Measurements from ENCODE around the gene ARL8A. TPM values are rescaled to one million over a fixed set of nuclear protein-coding genes. Genes with fewer than 3 reads are reported as not detected.

ARL8A gene
- total and polyA plus RNA-seq, 2 donors (not counting 1 experiment from before 2014, with no cell fraction given): 67.6 to 70.7 TPM

- ChIA-PET POLR2A (interaction anchor here (1.1 to 1.4 kb wide), 2 partner anchors 11 to 16 kb away, joined by 3 to 4 read pairs; partner anchors contain the start of gene PTPN7), CTCF (interaction anchor here (0.9 to 3.1 kb wide), 8 partner anchors 9 to 165 kb away, joined by 3 to 23 read pairs (median 7); partner anchors contain the start of gene PTPN7)
- Histone ChIP-seq H3K27ac (ENCODE audit: low read length in 2 of 2) (peak overlapping the region; percentile 65 to 90), H3K27me3 (replicated peaks in 1 of 4; ENCODE audit: control extremely low read depth in 1 of 4, control insufficient read depth in 3 of 4, insufficient read depth in 4 of 4, low read length in 3 of 4) (no peaks in the 10 kb centered on the region), H3K4me3 (ENCODE audit: control extremely low read depth in 1 of 5, extremely low read depth in 1 of 5, insufficient read depth in 1 of 5, low read depth in 2 of 5, low read length in 4 of 5) (peak overlapping the region; percentile 74 to 92 (median 88)), H3K4me1 (ENCODE audit: control insufficient read depth in 2 of 2, insufficient read depth in 2 of 2, low read length in 2 of 2) (peaks cover 30 to 43% of the 10 kb centered on the region in 2 donors), H3K4me2 (replicated peaks; ENCODE audit: low read depth, low read length, poor library complexity, severe bottlenecking) (peak overlapping the region; percentile 96), H3K36me3 (replicated peaks in 1 of 2; ENCODE audit: control extremely low read depth in 1 of 2, control insufficient read depth in 1 of 2, extremely low read depth in 1 of 2, insufficient read depth in 2 of 2, low read length in 1 of 2) (peaks cover 0 to 16% of the 10 kb centered on the region in 2 experiments), H4K20me1 (ENCODE audit: control insufficient read depth, insufficient read depth, low read length, poor library complexity, severe bottlenecking) (peaks cover 49% of the 10 kb centered on the region), H2AFZ (ENCODE audit: insufficient read depth, low read depth, low read length, poor library complexity, severe bottlenecking) (peak overlapping the region; percentile 94), H3K79me2 (ENCODE audit: control insufficient read depth, insufficient read depth, low read length) (peaks cover 62% of the 10 kb centered on the region), H3K9ac (ENCODE audit: low read length) (peak overlapping the region; percentile 90), H3K9me3 (ENCODE audit: control extremely low read depth in 1 of 3, control insufficient read depth in 2 of 3, insufficient read depth in 1 of 3, low read length in 2 of 3) (no peaks in the 10 kb centered on the region)
- TF ChIP-seq, protein P1, sequence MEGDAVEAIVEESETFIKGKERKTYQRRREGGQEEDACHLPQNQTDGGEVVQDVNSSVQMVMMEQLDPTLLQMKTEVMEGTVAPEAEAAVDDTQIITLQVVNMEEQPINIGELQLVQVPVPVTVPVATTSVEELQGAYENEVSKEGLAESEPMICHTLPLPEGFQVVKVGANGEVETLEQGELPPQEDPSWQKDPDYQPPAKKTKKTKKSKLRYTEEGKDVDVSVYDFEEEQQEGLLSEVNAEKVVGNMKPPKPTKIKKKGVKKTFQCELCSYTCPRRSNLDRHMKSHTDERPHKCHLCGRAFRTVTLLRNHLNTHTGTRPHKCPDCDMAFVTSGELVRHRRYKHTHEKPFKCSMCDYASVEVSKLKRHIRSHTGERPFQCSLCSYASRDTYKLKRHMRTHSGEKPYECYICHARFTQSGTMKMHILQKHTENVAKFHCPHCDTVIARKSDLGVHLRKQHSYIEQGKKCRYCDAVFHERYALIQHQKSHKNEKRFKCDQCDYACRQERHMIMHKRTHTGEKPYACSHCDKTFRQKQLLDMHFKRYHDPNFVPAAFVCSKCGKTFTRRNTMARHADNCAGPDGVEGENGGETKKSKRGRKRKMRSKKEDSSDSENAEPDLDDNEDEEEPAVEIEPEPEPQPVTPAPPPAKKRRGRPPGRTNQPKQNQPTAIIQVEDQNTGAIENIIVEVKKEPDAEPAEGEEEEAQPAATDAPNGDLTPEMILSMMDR (IDR thresholded peaks at IDR 0.05): no peak
- no peak for TF ChIP-seq EZH2 (IDR thresholded peaks at IDR 0.05; ENCODE audit: borderline replicate concordance, insufficient read depth, low read depth, low read length, poor library complexity, severe bottlenecking)
- ATAC-seq (ENCODE audit: low read depth) (peak; percentile 57), DNase-seq (no peak)
- H3K4me1 Mint-ChIP-seq: peaks cover 50% of the 10 kb centered on the region
- H3K9me3 Mint-ChIP-seq (ENCODE audit: insufficient read depth): no peaks in the 10 kb centered on the region
- under 1% methylated on average over 58 of the region's 58 CpGs for WGBS (ENCODE audit: insufficient coverage)
- no peaks in the 10 kb centered on the region for H3K27me3 Mint-ChIP-seq
- peak overlapping the region; percentile 95 for H3K27ac Mint-ChIP-seq
- peak overlapping the region; percentile 93 for H3K4me3 Mint-ChIP-seq
- intact Hi-C loops (cut with micrococcal nuclease): loop anchor here (1.0 to 10.0 kb wide), 3 partner anchors 16 to 989 kb away; partner anchors contain the start of genes PPP1R12B, PTPN7 and TMEM9
Observed at GRCh38 chr1:202143768-202144401, 652 bp downstream of the ARL8A start.

All from B cell (primary cell).